Measurements from ENCODE around the gene ZDHHC6.

The ZDHHC6 gene

GRCh38 chr10:112384141-112384540 lies 62.6 kb downstream of the ZDHHC6 start:
- Histone ChIP-seq H3K27me3 (ENCODE audit: control insufficient read depth, insufficient read depth, low read length) (no peaks in the 10 kb centered on the region), H3K4me1 (ENCODE audit: control insufficient read depth, insufficient read depth, low read length) (peaks cover 59% of the 10 kb centered on the region), H3K9ac (ENCODE audit: low read length) (no peak overlapping the region)

DNA sequence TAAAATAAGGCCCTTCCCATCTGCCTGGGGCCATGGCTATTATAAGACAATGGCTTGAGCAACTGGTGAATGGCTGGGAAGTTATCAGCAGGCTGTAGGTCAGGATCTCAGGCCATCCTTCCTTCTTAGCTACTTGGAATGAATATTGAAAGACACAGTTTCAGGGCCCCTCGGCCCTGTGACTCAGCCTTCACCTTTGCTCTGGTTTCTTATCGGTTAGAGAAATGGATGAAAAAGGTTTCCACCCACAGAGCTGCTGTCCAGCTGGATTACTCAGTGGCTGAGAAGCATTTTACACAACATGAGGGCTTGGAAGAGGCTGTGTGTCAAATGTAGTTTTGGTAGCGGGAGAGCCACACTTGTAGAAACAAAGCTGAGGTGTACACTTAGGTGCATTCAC lies 63.4 kb downstream of the ZDHHC6 start:
- Histone ChIP-seq H3K27me3 (ENCODE audit: control insufficient read depth, insufficient read depth, low read length) (no peaks in the 10 kb centered on the region), H3K9me3 (ENCODE audit: control insufficient read depth, low read length) (no peaks in the 10 kb centered on the region), H3K4me1 (ENCODE audit: control insufficient read depth, insufficient read depth, low read length) (peaks cover 51% of the 10 kb centered on the region), H3K9ac (ENCODE audit: low read length) (no peak overlapping the region), H3K36me3 (ENCODE audit: control insufficient read depth, insufficient read depth, low read length) (no peaks in the 10 kb centered on the region), H3K4me3 (ENCODE audit: low read length) (no peak overlapping the region)

More at GRCh38 chr10:112384141-112384540, 62.6 kb downstream of the ZDHHC6 start:
- no peaks in the 10 kb centered on the region for H3K36me3 ChIP-seq (ENCODE audit: control insufficient read depth, insufficient read depth, low read length)
- H3K4me3 ChIP-seq (ENCODE audit: low read length), result no peak overlapping the region
- H3K9me3 ChIP-seq (ENCODE audit: control insufficient read depth, low read length), result no peaks in the 10 kb centered on the region

- Histone ChIP-seq H3K9me3 (ENCODE audit: control insufficient read depth, low read length) (no peaks in the 10 kb centered on the region), H3K9ac (ENCODE audit: low read length) (no peak overlapping the region), H3K4me1 (ENCODE audit: control insufficient read depth, insufficient read depth, low read length) (peaks cover 47% of the 10 kb centered on the region), H3K4me3 (ENCODE audit: low read length) (no peak overlapping the region), H3K36me3 (ENCODE audit: control insufficient read depth, insufficient read depth, low read length) (no peaks in the 10 kb centered on the region), H3K27me3 (ENCODE audit: control insufficient read depth, insufficient read depth, low read length) (no peaks in the 10 kb centered on the region)
These were observed 64.0 kb downstream of the ZDHHC6 start for GRCh38 chr10:112382515-112383235.
